Measurements from ENCODE around the gene CHCHD5. TPM values are rescaled to one million over a fixed set of nuclear protein-coding genes. Genes with fewer than 3 reads are reported as not detected.
"Not testable (repeated sequence)": the region's sequence is repeated elsewhere in the genome, so short reads cannot be mapped to it uniquely, and the experiment has no call there.

Gene CHCHD5, protein sequence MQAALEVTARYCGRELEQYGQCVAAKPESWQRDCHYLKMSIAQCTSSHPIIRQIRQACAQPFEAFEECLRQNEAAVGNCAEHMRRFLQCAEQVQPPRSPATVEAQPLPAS
- total RNA-seq (2014; rRNA removed; shearing (Covaris generic)): 10.8 and 19.2 TPM in 2 replicates

GRCh38 chr2:112584134-112584890, at the start of gene CHCHD5:
TSS of gene CHCHD5 (plus strand) at chr2:112584609. CDS start at chr2:112584648, 39 bp downstream.
- DNase-seq (ENCODE audit: low spot score): peak; percentile 96
- in situ Hi-C loops (cut with HindIII; ENCODE audit: low sequenced_read_pairs): no loop called here

DNA sequence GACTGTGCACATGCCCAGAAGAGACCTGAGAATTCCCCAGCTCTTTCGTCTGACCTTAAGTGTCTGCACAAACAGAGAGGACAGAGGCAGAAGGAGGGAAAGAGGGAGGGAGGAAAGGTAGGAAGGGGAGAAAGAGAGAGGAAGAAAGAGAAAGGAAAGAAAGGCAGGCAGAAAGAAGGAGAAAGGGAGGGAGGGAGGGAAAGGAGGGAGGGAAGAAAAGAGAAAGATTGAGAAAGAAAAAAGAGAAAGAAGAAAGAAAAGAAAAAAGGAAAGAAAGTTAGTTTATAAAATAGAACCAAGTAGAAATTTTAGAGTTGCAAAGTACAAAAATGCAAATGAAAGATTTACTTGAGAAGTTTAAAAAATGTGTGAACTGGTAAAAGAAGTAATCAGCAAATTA, 49.6 kb upstream of the CHCHD5 start:
- in situ Hi-C loops (cut with HindIII; ENCODE audit: low sequenced_read_pairs): no loop called here
- DNase-seq (ENCODE audit: low spot score): no peak

- in situ Hi-C loops (cut with HindIII; ENCODE audit: low sequenced_read_pairs): not testable (repeated sequence)
Measured at GRCh38 chr2:112536665-112537064, 47.7 kb upstream of the CHCHD5 start.

DNA sequence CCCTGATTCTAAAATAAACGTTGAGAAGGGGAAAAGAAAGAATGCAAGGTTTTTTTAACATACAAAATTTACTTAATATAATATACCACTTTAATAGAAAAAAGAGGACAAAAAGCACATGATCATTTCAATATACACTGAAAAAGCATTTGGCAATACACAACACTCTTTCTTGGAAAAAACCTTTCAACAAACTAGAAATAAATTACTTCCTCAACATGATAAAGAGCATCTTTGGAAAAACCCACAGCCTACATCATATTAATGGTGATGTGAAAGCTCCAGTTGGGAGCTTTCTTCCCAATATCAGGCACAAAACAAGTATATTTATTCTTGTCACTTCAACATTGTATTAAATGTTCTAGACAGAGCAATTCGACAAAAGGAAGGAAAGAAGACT, 45.1 kb upstream of the CHCHD5 start:
- no peak for DNase-seq (ENCODE audit: low spot score)
- in situ Hi-C loops (cut with HindIII; ENCODE audit: low sequenced_read_pairs): no loop called here

More at GRCh38 chr2:112536665-112537064, 47.7 kb upstream of the CHCHD5 start:
- DNase-seq (ENCODE audit: low spot score): not testable (repeated sequence)

DNA sequence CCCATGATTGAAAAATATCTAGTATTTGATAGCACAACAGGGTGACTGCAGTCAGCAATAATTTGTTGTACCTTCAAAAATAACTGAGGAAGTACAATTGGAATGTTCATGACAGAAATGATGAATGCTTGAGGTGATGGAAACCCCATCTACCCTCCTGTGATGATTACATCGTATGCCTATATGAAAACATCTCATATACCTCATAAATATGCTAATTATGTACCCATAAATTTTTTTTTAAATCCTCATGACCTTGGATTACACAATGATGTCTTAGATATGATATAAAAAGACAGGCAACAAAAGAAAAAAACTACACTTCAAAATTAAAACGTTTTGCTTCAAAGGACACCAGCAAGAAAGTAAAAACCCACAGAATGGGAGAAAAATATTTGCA, 43.5 kb upstream of the CHCHD5 start:
- in situ Hi-C loops (cut with HindIII; ENCODE audit: low sequenced_read_pairs): no loop called here
- no peak for DNase-seq (ENCODE audit: low spot score)

- in situ Hi-C loops (cut with HindIII; ENCODE audit: low sequenced_read_pairs): no loop called here
- DNase-seq (ENCODE audit: low spot score): no peak
Measured at GRCh38 chr2:112541315-112542122, 42.9 kb upstream of the CHCHD5 start.

DNA sequence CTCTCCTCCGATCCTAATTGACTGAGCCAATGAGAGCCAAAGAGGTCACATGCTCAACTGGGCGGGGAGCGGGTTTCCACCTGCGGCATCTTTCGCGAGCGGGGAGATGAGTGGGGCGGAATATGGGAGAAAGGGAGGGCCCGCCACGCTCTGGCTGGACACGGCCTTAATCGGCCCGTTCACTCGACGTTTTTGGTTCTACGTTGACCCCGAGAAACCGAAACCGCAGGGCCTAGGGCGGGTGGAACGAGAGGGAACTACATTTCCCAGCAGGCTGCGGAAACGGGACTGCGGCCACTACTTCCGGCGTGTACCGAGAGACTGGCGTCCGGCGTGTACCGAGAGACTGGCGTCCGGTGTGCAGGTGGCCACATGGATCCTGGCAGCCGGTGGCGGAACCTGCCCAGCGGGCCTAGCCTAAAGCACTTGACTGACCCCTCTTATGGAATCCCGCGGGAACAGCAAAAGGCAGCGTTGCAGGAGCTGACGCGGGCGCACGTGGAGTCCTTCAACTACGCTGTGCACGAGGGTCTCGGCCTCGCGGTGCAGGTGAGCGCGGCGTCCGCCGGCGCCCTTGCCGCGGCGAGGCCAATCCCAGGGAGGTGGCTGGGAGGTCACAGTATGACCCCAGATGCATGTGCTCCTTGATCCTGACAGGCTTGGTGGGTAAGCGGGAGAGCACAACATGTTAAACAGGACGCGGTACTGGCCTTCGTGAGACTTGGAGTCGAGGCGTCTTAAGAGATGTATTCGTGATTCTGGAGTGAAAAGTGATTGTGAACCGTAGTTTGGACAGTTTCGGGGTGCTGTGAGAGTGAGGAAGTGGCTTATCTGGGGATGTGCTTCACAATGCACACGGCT, 42.1 kb upstream of the CHCHD5 start, which contains the start of gene POLR1B:
Gene POLR1B (plus strand): TSS at position 343 of the 861 bp plus-strand sequence. CDS start 30 bp downstream, at position 373.
- DNase-seq (ENCODE audit: low spot score): peak; percentile 91
- in situ Hi-C loops (cut with HindIII; ENCODE audit: low sequenced_read_pairs): no loop called here

- in situ Hi-C loops (cut with HindIII; ENCODE audit: low sequenced_read_pairs): no loop called here
- DNase-seq (ENCODE audit: low spot score): peak; percentile 13
Measured at GRCh38 chr2:112542984-112543661, 41.3 kb upstream of the CHCHD5 start.

- DNase-seq (ENCODE audit: low spot score): no peak
- in situ Hi-C loops (cut with HindIII; ENCODE audit: low sequenced_read_pairs): no loop called here
Measured at GRCh38 chr2:112547333-112547732, 37.1 kb upstream of the CHCHD5 start.

- no peak for DNase-seq (ENCODE audit: low spot score)
- in situ Hi-C loops (cut with HindIII; ENCODE audit: low sequenced_read_pairs): no loop called here
Measured at GRCh38 chr2:112548980-112549379, 35.4 kb upstream of the CHCHD5 start.

GRCh38 chr2:112566104-112566503, 18.3 kb upstream of the CHCHD5 start:
- DNase-seq (ENCODE audit: low spot score): no peak
- in situ Hi-C loops (cut with HindIII; ENCODE audit: low sequenced_read_pairs): no loop called here

GRCh38 chr2:112566508-112566907, 17.9 kb upstream of the CHCHD5 start:
- DNase-seq (ENCODE audit: low spot score); in situ Hi-C loops (cut with HindIII; ENCODE audit: low sequenced_read_pairs): not testable (repeated sequence)

- DNase-seq (ENCODE audit: low spot score): no peak
- in situ Hi-C loops (cut with HindIII; ENCODE audit: low sequenced_read_pairs): no loop called here
Measured at GRCh38 chr2:112572005-112572404, 12.4 kb upstream of the CHCHD5 start.

- in situ Hi-C loops (cut with HindIII; ENCODE audit: low sequenced_read_pairs): no loop called here
- DNase-seq (ENCODE audit: low spot score): no peak
Measured at GRCh38 chr2:112577756-112578155, 6.7 kb upstream of the CHCHD5 start.

DNA sequence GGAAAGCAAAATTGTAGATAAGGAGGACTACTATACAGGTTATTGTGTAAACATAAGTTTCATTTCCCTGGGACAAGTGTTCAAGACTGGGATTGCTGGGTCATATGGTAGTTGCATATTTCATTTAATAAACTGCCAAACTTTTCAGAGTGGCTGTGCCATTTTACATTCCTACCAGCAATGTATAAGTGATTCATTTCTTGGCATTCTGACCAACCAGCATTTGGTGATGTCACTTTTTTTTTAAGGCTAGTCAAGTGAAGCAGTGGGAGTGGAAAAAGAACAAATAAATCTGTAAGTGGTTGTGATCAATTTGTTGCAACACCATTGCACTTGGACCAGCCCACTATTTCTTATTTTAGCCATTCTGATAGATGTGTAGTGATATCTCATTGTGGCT, 5.2 kb upstream of the CHCHD5 start:
- no peak for DNase-seq (ENCODE audit: low spot score)
- in situ Hi-C loops (cut with HindIII; ENCODE audit: low sequenced_read_pairs): no loop called here

- in situ Hi-C loops (cut with HindIII; ENCODE audit: low sequenced_read_pairs): no loop called here
Measured at GRCh38 chr2:112580084-112580483, 4.3 kb upstream of the CHCHD5 start.

GRCh38 chr2:112582314-112582746, 2.1 kb upstream of the CHCHD5 start:
- peak; percentile 61 for DNase-seq (ENCODE audit: low spot score)
- in situ Hi-C loops (cut with HindIII; ENCODE audit: low sequenced_read_pairs): no loop called here

More at GRCh38 chr2:112580084-112580483, 4.3 kb upstream of the CHCHD5 start:
- DNase-seq (ENCODE audit: low spot score): no peak

DNA sequence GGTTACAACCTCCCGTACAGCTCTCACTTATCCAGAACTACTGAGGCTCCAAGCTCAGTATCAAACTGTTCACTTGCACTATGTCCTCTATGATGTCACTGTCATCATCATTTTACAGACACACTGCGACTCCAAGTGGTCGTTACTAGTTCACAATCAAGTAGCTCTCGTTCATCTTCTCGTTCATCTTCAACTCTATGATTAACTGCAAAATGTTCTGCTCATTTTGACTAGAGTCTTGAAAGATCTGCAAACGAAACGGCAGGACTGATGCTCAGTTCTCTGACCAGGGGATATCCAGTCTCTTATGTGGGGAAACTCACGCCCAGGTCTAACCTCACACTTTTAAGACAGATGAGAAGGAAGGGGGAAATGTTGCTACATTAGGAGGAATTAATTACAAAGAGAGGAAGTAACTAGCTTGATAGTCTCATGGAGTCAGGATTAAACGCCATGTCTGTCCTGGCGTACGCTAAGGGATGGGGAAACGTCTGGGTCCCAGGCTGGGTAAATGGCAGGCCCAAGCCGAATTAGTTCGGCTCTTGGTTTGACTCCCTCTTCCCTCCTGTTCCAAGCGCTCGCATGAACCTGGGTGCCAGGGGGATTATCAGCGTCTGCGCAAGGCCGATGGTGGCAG, 794 bp upstream of the CHCHD5 start:
- in situ Hi-C loops (cut with HindIII; ENCODE audit: low sequenced_read_pairs): no loop called here
- peak; percentile 28 for DNase-seq (ENCODE audit: low spot score)

All from G401 (cell line).